ENCODE results near the gene CFAP65.

CFAP65 gene

GRCh38 chr2:219056896-219057708, 15.8 kb upstream of the CFAP65 start:
- no peaks in the 10 kb centered on the region for H3K9me3 ChIP-seq (ENCODE audit: low read length)
- H3K4me1 ChIP-seq (ENCODE audit: insufficient read depth, low read length) = peaks cover 8% of the 10 kb centered on the region
- H3K36me3 ChIP-seq (ENCODE audit: insufficient read depth, low read length) = no peaks in the 10 kb centered on the region
- H3K4me3 ChIP-seq (ENCODE audit: low read length) = peak overlapping the region; percentile 12
- H3K27me3 ChIP-seq (ENCODE audit: insufficient read depth, low read length) = peaks cover 91% of the 10 kb centered on the region
- H2AFZ ChIP-seq (ENCODE audit: low read depth, low read length) = peak overlapping the region; percentile 26

- no peaks in the 10 kb centered on the region for H3K36me3 ChIP-seq (ENCODE audit: insufficient read depth, low read length)
- peaks cover 87% of the 10 kb centered on the region for H3K27me3 ChIP-seq (ENCODE audit: insufficient read depth, low read length)
- H2AFZ ChIP-seq (ENCODE audit: low read depth, low read length) = no peak overlapping the region
- peaks cover 8% of the 10 kb centered on the region for H3K4me1 ChIP-seq (ENCODE audit: insufficient read depth, low read length)
- no peak overlapping the region for H3K4me3 ChIP-seq (ENCODE audit: low read length)
- no peaks in the 10 kb centered on the region for H3K9me3 ChIP-seq (ENCODE audit: low read length)
Observed at GRCh38 chr2:219056176-219056895, 15.0 kb upstream of the CFAP65 start.

GRCh38 chr2:219054956-219055903, 13.9 kb upstream of the CFAP65 start:
- no peaks in the 10 kb centered on the region for H3K36me3 ChIP-seq (ENCODE audit: insufficient read depth, low read length)
- H3K9me3 ChIP-seq (ENCODE audit: low read length) = no peaks in the 10 kb centered on the region
- H2AFZ ChIP-seq (ENCODE audit: low read depth, low read length) = no peak overlapping the region
- no peak overlapping the region for H3K4me3 ChIP-seq (ENCODE audit: low read length)
- H3K4me1 ChIP-seq (ENCODE audit: insufficient read depth, low read length) = peaks cover 8% of the 10 kb centered on the region
- H3K27me3 ChIP-seq (ENCODE audit: insufficient read depth, low read length) = peaks cover 86% of the 10 kb centered on the region

- H3K4me1 ChIP-seq (ENCODE audit: insufficient read depth, low read length) = no peaks in the 10 kb centered on the region
- peaks cover 49% of the 10 kb centered on the region for H3K27me3 ChIP-seq (ENCODE audit: insufficient read depth, low read length)
- H3K36me3 ChIP-seq (ENCODE audit: insufficient read depth, low read length) = no peaks in the 10 kb centered on the region
- H3K9me3 ChIP-seq (ENCODE audit: low read length) = no peaks in the 10 kb centered on the region
- H2AFZ ChIP-seq (ENCODE audit: low read depth, low read length) = no peak overlapping the region
- no peak overlapping the region for H3K4me3 ChIP-seq (ENCODE audit: low read length)
Observed at GRCh38 chr2:219049282-219049681, 8.0 kb upstream of the CFAP65 start.

- Histone ChIP-seq H3K9me3 (ENCODE audit: low read length) (no peaks in the 10 kb centered on the region), H3K4me3 (ENCODE audit: low read length) (no peak overlapping the region)
Observed at GRCh38 chr2:219045937-219046550, 4.7 kb upstream of the CFAP65 start.

GRCh38 chr2:219042750-219043149, 1.4 kb upstream of the CFAP65 start:
- no peak overlapping the region for H3K4me3 ChIP-seq (ENCODE audit: low read length)
- H2AFZ ChIP-seq (ENCODE audit: low read depth, low read length) = no peak overlapping the region
- H3K4me1 ChIP-seq (ENCODE audit: insufficient read depth, low read length) = peaks cover 9% of the 10 kb centered on the region
- H3K27me3 ChIP-seq (ENCODE audit: insufficient read depth, low read length) = peaks cover 11% of the 10 kb centered on the region
- no peaks in the 10 kb centered on the region for H3K36me3 ChIP-seq (ENCODE audit: insufficient read depth, low read length)
- H3K9me3 ChIP-seq (ENCODE audit: low read length) = no peaks in the 10 kb centered on the region

More at GRCh38 chr2:219045937-219046550, 4.7 kb upstream of the CFAP65 start:
- H2AFZ ChIP-seq (ENCODE audit: low read depth, low read length) = no peak overlapping the region
- H3K36me3 ChIP-seq (ENCODE audit: insufficient read depth, low read length) = no peaks in the 10 kb centered on the region
- peaks cover 28% of the 10 kb centered on the region for H3K27me3 ChIP-seq (ENCODE audit: insufficient read depth, low read length)
- peaks cover under 1% of the 10 kb centered on the region for H3K4me1 ChIP-seq (ENCODE audit: insufficient read depth, low read length)

- H3K4me1 ChIP-seq (ENCODE audit: insufficient read depth, low read length) = peaks cover 9% of the 10 kb centered on the region
- H3K9me3 ChIP-seq (ENCODE audit: low read length) = no peaks in the 10 kb centered on the region
- H3K36me3 ChIP-seq (ENCODE audit: insufficient read depth, low read length) = no peaks in the 10 kb centered on the region
- H2AFZ ChIP-seq (ENCODE audit: low read depth, low read length) = no peak overlapping the region
- peaks cover 6% of the 10 kb centered on the region for H3K27me3 ChIP-seq (ENCODE audit: insufficient read depth, low read length)
- H3K4me3 ChIP-seq (ENCODE audit: low read length) = no peak overlapping the region
Observed at GRCh38 chr2:219042157-219042556, 841 bp upstream of the CFAP65 start.

GRCh38 chr2:219038600-219038999, 2.7 kb downstream of the CFAP65 start:
- H3K36me3 ChIP-seq (ENCODE audit: insufficient read depth, low read length) = no peaks in the 10 kb centered on the region
- no peaks in the 10 kb centered on the region for H3K9me3 ChIP-seq (ENCODE audit: low read length)
- H3K4me1 ChIP-seq (ENCODE audit: insufficient read depth, low read length) = peaks cover 9% of the 10 kb centered on the region
- H2AFZ ChIP-seq (ENCODE audit: low read depth, low read length) = no peak overlapping the region
- H3K27me3 ChIP-seq (ENCODE audit: insufficient read depth, low read length) = peaks cover 3% of the 10 kb centered on the region
- H3K4me3 ChIP-seq (ENCODE audit: low read length) = no peak overlapping the region

- Histone ChIP-seq H3K4me3 (ENCODE audit: low read length) (no peak overlapping the region), H3K36me3 (ENCODE audit: insufficient read depth, low read length) (no peaks in the 10 kb centered on the region), H2AFZ (ENCODE audit: low read depth, low read length) (no peak overlapping the region), H3K27me3 (ENCODE audit: insufficient read depth, low read length) (peaks cover 3% of the 10 kb centered on the region), H3K4me1 (ENCODE audit: insufficient read depth, low read length) (peaks cover 9% of the 10 kb centered on the region), H3K9me3 (ENCODE audit: low read length) (no peaks in the 10 kb centered on the region)
Observed at GRCh38 chr2:219037783-219038499, 3.4 kb downstream of the CFAP65 start.

- Histone ChIP-seq H3K27me3 (ENCODE audit: insufficient read depth, low read length) (peaks cover 7% of the 10 kb centered on the region), H3K36me3 (ENCODE audit: insufficient read depth, low read length) (no peaks in the 10 kb centered on the region), H2AFZ (ENCODE audit: low read depth, low read length) (no peak overlapping the region), H3K4me3 (ENCODE audit: low read length) (no peak overlapping the region), H3K4me1 (ENCODE audit: insufficient read depth, low read length) (peaks cover 7% of the 10 kb centered on the region), H3K9me3 (ENCODE audit: low read length) (no peaks in the 10 kb centered on the region)
Observed at GRCh38 chr2:219035942-219036341, 5.4 kb downstream of the CFAP65 start.

- no peaks in the 10 kb centered on the region for H3K9me3 ChIP-seq (ENCODE audit: low read length)
- peaks cover 7% of the 10 kb centered on the region for H3K27me3 ChIP-seq (ENCODE audit: insufficient read depth, low read length)
- peaks cover under 1% of the 10 kb centered on the region for H3K4me1 ChIP-seq (ENCODE audit: insufficient read depth, low read length)
- no peak overlapping the region for H2AFZ ChIP-seq (ENCODE audit: low read depth, low read length)
- no peak overlapping the region for H3K4me3 ChIP-seq (ENCODE audit: low read length)
- H3K36me3 ChIP-seq (ENCODE audit: insufficient read depth, low read length) = no peaks in the 10 kb centered on the region
Observed at GRCh38 chr2:219034823-219035222, 6.5 kb downstream of the CFAP65 start.
